Rectal smooth muscle tissue (tissue), 1 donor: ENCODE results near the gene GPR162.

Experiments used
- H3K27ac ChIP-seq: one replicate; pipeline ENCODE4 v1.7.0; 2013; ENCODE audit warnings: low read depth, low read length, inconsistent platforms
- H3K27me3 ChIP-seq: one replicate; pipeline ENCODE4 v1.7.0; 2013; ENCODE audit warnings: low read length; ENCODE audit not compliant: control insufficient read depth, insufficient read depth
- H3K36me3 ChIP-seq: one replicate; pipeline ENCODE4 v1.7.0; 2013; ENCODE audit warnings: low read length; ENCODE audit not compliant: control insufficient read depth, insufficient read depth
- H3K4me1 ChIP-seq: one replicate; pipeline ENCODE4 v1.7.0; 2013; ENCODE audit warnings: low read length; ENCODE audit not compliant: control insufficient read depth, insufficient read depth
- H3K4me3 ChIP-seq: one replicate; pipeline ENCODE4 v1.7.0; 2013; ENCODE audit warnings: low read length
- H3K9ac ChIP-seq: one replicate; pipeline ENCODE4 v1.7.0; 2013; ENCODE audit warnings: low read length

GPR162 gene

GRCh38 chr12:6792522-6793201, 29.0 kb upstream of the GPR162 start:
- H3K27me3 ChIP-seq = no peaks in the 10 kb centered on the region
- H3K36me3 ChIP-seq = no peaks in the 10 kb centered on the region
- H3K27ac ChIP-seq = no peak overlapping the region
- no peaks in the 10 kb centered on the region for H3K4me1 ChIP-seq
- peak overlapping the region; percentile 14 for H3K4me3 ChIP-seq
- H3K9ac ChIP-seq = no peak overlapping the region

- H3K9ac ChIP-seq = no peak overlapping the region
- H3K36me3 ChIP-seq = no peaks in the 10 kb centered on the region
- no peaks in the 10 kb centered on the region for H3K27me3 ChIP-seq
- H3K27ac ChIP-seq = no peak overlapping the region
- H3K4me1 ChIP-seq = no peaks in the 10 kb centered on the region
- no peak overlapping the region for H3K4me3 ChIP-seq
These were observed 26.5 kb upstream of the GPR162 start for GRCh38 chr12:6795088-6795487.

- Histone ChIP-seq H3K27me3 (no peaks in the 10 kb centered on the region), H3K36me3 (no peaks in the 10 kb centered on the region), H3K27ac (no peak overlapping the region), H3K4me1 (no peaks in the 10 kb centered on the region), H3K4me3 (no peak overlapping the region), H3K9ac (no peak overlapping the region)
These were observed 25.0 kb upstream of the GPR162 start for GRCh38 chr12:6796576-6796975.

GRCh38 chr12:6799147-6799546, 22.5 kb upstream of the GPR162 start:
- Histone ChIP-seq H3K36me3 (no peaks in the 10 kb centered on the region), H3K4me1 (no peaks in the 10 kb centered on the region), H3K9ac (no peak overlapping the region), H3K27ac (no peak overlapping the region), H3K27me3 (no peaks in the 10 kb centered on the region), H3K4me3 (no peak overlapping the region)

GRCh38 chr12:6807170-6807569, 14.5 kb upstream of the GPR162 start:
- Histone ChIP-seq H3K36me3 (no peaks in the 10 kb centered on the region), H3K4me1 (no peaks in the 10 kb centered on the region), H3K27me3 (no peaks in the 10 kb centered on the region), H3K27ac (no peak overlapping the region), H3K4me3 (no peak overlapping the region), H3K9ac (no peak overlapping the region)

- no peaks in the 10 kb centered on the region for H3K36me3 ChIP-seq
- no peak overlapping the region for H3K27ac ChIP-seq
- no peak overlapping the region for H3K9ac ChIP-seq
- no peak overlapping the region for H3K4me3 ChIP-seq
- H3K4me1 ChIP-seq = no peaks in the 10 kb centered on the region
- no peaks in the 10 kb centered on the region for H3K27me3 ChIP-seq
These were observed 12.6 kb upstream of the GPR162 start for GRCh38 chr12:6809056-6809455.

- H3K4me3 ChIP-seq = no peak overlapping the region
- H3K4me1 ChIP-seq = no peaks in the 10 kb centered on the region
- H3K9ac ChIP-seq = no peak overlapping the region
- H3K27ac ChIP-seq = no peak overlapping the region
- H3K27me3 ChIP-seq = no peaks in the 10 kb centered on the region
- no peaks in the 10 kb centered on the region for H3K36me3 ChIP-seq
These were observed 10.9 kb upstream of the GPR162 start for GRCh38 chr12:6810758-6811157.

- Histone ChIP-seq H3K4me1 (no peaks in the 10 kb centered on the region), H3K27me3 (no peaks in the 10 kb centered on the region), H3K4me3 (no peak overlapping the region), H3K36me3 (no peaks in the 10 kb centered on the region), H3K27ac (no peak overlapping the region), H3K9ac (no peak overlapping the region)
These were observed 8.3 kb upstream of the GPR162 start for GRCh38 chr12:6813363-6813762.

- Histone ChIP-seq H3K36me3 (no peaks in the 10 kb centered on the region), H3K4me1 (peaks cover 3% of the 10 kb centered on the region), H3K27ac (no peak overlapping the region), H3K27me3 (peaks cover 4% of the 10 kb centered on the region), H3K4me3 (no peak overlapping the region), H3K9ac (no peak overlapping the region)
These were observed 5.0 kb upstream of the GPR162 start for GRCh38 chr12:6816598-6816997.

GRCh38 chr12:6817098-6817497, 4.5 kb upstream of the GPR162 start:
- H3K9ac ChIP-seq = no peak overlapping the region
- peaks cover 4% of the 10 kb centered on the region for H3K27me3 ChIP-seq
- H3K4me3 ChIP-seq = no peak overlapping the region
- peaks cover 3% of the 10 kb centered on the region for H3K4me1 ChIP-seq
- H3K27ac ChIP-seq = no peak overlapping the region
- no peaks in the 10 kb centered on the region for H3K36me3 ChIP-seq

- Histone ChIP-seq H3K27ac (no peak overlapping the region), H3K9ac (no peak overlapping the region), H3K4me1 (peaks cover 3% of the 10 kb centered on the region), H3K27me3 (peaks cover 6% of the 10 kb centered on the region), H3K4me3 (no peak overlapping the region), H3K36me3 (no peaks in the 10 kb centered on the region)
These were observed 3.9 kb upstream of the GPR162 start for GRCh38 chr12:6817662-6818157.

GRCh38 chr12:6818222-6818621, 3.4 kb upstream of the GPR162 start:
- peaks cover 6% of the 10 kb centered on the region for H3K27me3 ChIP-seq
- no peak overlapping the region for H3K9ac ChIP-seq
- H3K36me3 ChIP-seq = no peaks in the 10 kb centered on the region
- H3K27ac ChIP-seq = no peak overlapping the region
- H3K4me1 ChIP-seq = peaks cover 3% of the 10 kb centered on the region
- no peak overlapping the region for H3K4me3 ChIP-seq

GRCh38 chr12:6818645-6819044, 3.0 kb upstream of the GPR162 start:
- Histone ChIP-seq H3K4me1 (peaks cover 3% of the 10 kb centered on the region), H3K36me3 (no peaks in the 10 kb centered on the region), H3K27me3 (peaks cover 6% of the 10 kb centered on the region), H3K9ac (no peak overlapping the region), H3K4me3 (no peak overlapping the region), H3K27ac (no peak overlapping the region)
